Endothelial cell of umbilical vein (primary cell): ENCODE results near the gene BORCS5. TPM values are rescaled to one million over a fixed set of nuclear protein-coding genes. Genes with fewer than 3 reads are reported as not detected.

Source experiments
- BruUV-seq: library from RNA; stranded (reverse); fragments of 400-500 nt; replicated peaks from 2 replicates; lab custom pipeline; 2021; lab: Mats Ljungman, UMichigan
- CTCF ChIA-PET: fragments of 300-600, 350-600 bp; sonication (Branson Sonifier 250); formaldehyde crosslinking; loops from one replicate; lab custom pipeline; 2021; ENCODE audit warnings: antibody characterized with exemption, inconsistent platforms; lab: Charles Lee
- POLR2A ChIA-PET: fragments of 300-600, 350-600 bp; sonication (Branson Sonifier 250); formaldehyde crosslinking; loops from one replicate; lab custom pipeline; 2021; ENCODE audit warnings: antibody characterized with exemption, inconsistent platforms; lab: Charles Lee
- DNase-seq: peaks from one replicate; pipeline ENCODE4 v3.0.0-alpha.2; 2011; ENCODE audit warnings: low read depth, low spot score
- FAIRE-seq: peaks from 2 replicates; lab custom pipeline; 2011; peaks lifted over from hg19 to GRCh38; lab: Jason Lieb, UNC
- H2AFZ ChIP-seq: 2 replicates; pipeline ENCODE4 v1.6.0; 2012; ENCODE audit warnings: low read depth, low read length, control low read depth, inconsistent platforms
- H3K27ac ChIP-seq: 2 replicates; pipeline ENCODE4 v1.5.1; 2011; ENCODE audit warnings: low read depth, mild to moderate bottlenecking, control low read depth, low read length, moderate library complexity; ENCODE audit not compliant: insufficient read depth
- H3K27me3 ChIP-seq, 2 experiments: 2 replicates each; pipeline versions ENCODE4 v1.6.0 to v1.6.1; 2011; ENCODE audit warnings: low read length in 2 of 2, mixed read lengths in 1 of 2; ENCODE audit not compliant: control insufficient read depth in 2 of 2, insufficient read depth in 2 of 2
- H3K36me3 ChIP-seq, 2 experiments: 2 replicates in 1 of 2; 3 replicates in 1 of 2; pipeline ENCODE4 v1.5.1; 2011; ENCODE audit warnings: low read length in 2 of 2, mild to moderate bottlenecking in 1 of 2, moderate library complexity in 1 of 2; ENCODE audit not compliant: control insufficient read depth in 2 of 2, insufficient read depth in 2 of 2; ENCODE audit errors: extremely low read depth in 1 of 2
- H3K4me1 ChIP-seq: 3 replicates; pipeline ENCODE4 v1.5.1; 2011; ENCODE audit warnings: mild to moderate bottlenecking, low read length; ENCODE audit not compliant: control insufficient read depth, insufficient read depth; ENCODE audit errors: extremely low read depth
- H3K4me2 ChIP-seq: 2 replicates; pipeline ENCODE4 v1.6.1; 2011; ENCODE audit warnings: low read length, control low read depth, mixed read lengths; ENCODE audit not compliant: insufficient read depth
- H3K4me3 ChIP-seq, 3 experiments: fragments of 200-600 bp in 1 of 3; sonication (generic), shearing (Covaris generic) in 1 of 3; replicated peaks in 1 of 3; 2 replicates each; pipeline ENCODE4 v1.5.1; 2011 to 2016; ENCODE audit warnings: control low read depth in 3 of 3, low read length in 3 of 3, mild to moderate bottlenecking in 2 of 3, inconsistent platforms in 1 of 3, low read depth in 1 of 3, moderate library complexity in 1 of 3; ENCODE audit not compliant: insufficient read depth in 1 of 3
- H3K79me2 ChIP-seq: 2 replicates; pipeline ENCODE4 v1.6.0; 2012; ENCODE audit warnings: low read length, inconsistent platforms; ENCODE audit not compliant: control insufficient read depth, insufficient read depth
- H3K9ac ChIP-seq: replicated peaks from 2 replicates; pipeline ENCODE3; 2011; ENCODE audit warnings: low read length, control low read depth; ENCODE audit not compliant: insufficient read depth; ENCODE audit errors: extremely low read depth
- H3K9me1 ChIP-seq: replicated peaks from 3 replicates; pipeline ENCODE4 v1.6.0; 2011; ENCODE audit warnings: mild to moderate bottlenecking, low read length; ENCODE audit not compliant: control insufficient read depth, insufficient read depth; ENCODE audit errors: extremely low read depth
- H3K9me3 ChIP-seq: replicated peaks from 2 replicates; pipeline ENCODE4 v1.5.1; 2012; ENCODE audit warnings: low read length, inconsistent platforms; ENCODE audit not compliant: control insufficient read depth, insufficient read depth
- H4K20me1 ChIP-seq: replicated peaks from 2 replicates; pipeline ENCODE3; 2011; ENCODE audit warnings: mild to moderate bottlenecking, low read length; ENCODE audit not compliant: control insufficient read depth, insufficient read depth; ENCODE audit errors: extremely low read depth
- CTCF ChIP-seq, 2 donors: IDR thresholded peaks; 1 replicate in 1 of 2; 2 replicates in 1 of 2; pipeline ENCODE4 v1.5.1; 2011; ENCODE audit warnings: low read length in 2 of 2, mild to moderate bottlenecking in 2 of 2, moderate library complexity in 2 of 2, control low read depth in 1 of 2, inconsistent platforms in 1 of 2, low read depth in 1 of 2; ENCODE audit not compliant: insufficient read depth in 1 of 2; ENCODE audit errors: extremely low read depth in 1 of 2
- EZH2 ChIP-seq: IDR thresholded peaks from 2 replicates; pipeline ENCODE4 v1.6.1; 2012; ENCODE audit warnings: borderline replicate concordance, low read depth, mild to moderate bottlenecking, moderate library complexity, low read length, inconsistent platforms; ENCODE audit not compliant: severe bottlenecking
- FOS ChIP-seq: IDR thresholded peaks from 2 replicates; pipeline ENCODE4 v1.6.1; 2011; ENCODE audit warnings: mild to moderate bottlenecking, low read length, moderate library complexity, borderline replicate concordance; ENCODE audit not compliant: insufficient read depth
- GATA2 ChIP-seq: IDR thresholded peaks from 2 replicates; pipeline ENCODE4 v1.7.0; 2011; ENCODE audit warnings: low read depth, mild to moderate bottlenecking, moderate library complexity, mixed read lengths, low read length; ENCODE audit not compliant: insufficient read length, insufficient read depth
- JUN ChIP-seq: IDR thresholded peaks from 2 replicates; pipeline ENCODE4 v1.6.1; 2011; ENCODE audit warnings: borderline replicate concordance, low read depth; ENCODE audit not compliant: insufficient read length, insufficient read depth
- MYC ChIP-seq: IDR thresholded peaks from one replicate; pipeline ENCODE4 v1.6.1; 2011; ENCODE audit warnings: mild to moderate bottlenecking, low read depth, low read length
- POLR2A ChIP-seq: IDR thresholded peaks from 2 replicates; pipeline ENCODE4 v1.6.1; 2012; ENCODE audit warnings: low read depth, mild to moderate bottlenecking, control low read depth, low read length
- POLR2AphosphoS5 ChIP-seq: IDR thresholded peaks from 2 replicates; pipeline ENCODE4 v1.6.1; 2012; ENCODE audit warnings: low read depth, mild to moderate bottlenecking, control low read depth, low read length, moderate library complexity; ENCODE audit not compliant: insufficient read depth
- dilution Hi-C: fragments of 300-500 bp; cut with MboI; formaldehyde crosslinking; loops from one replicate; pipeline ENCODE4 v1.15.0; 2019; ENCODE audit warnings: low sequenced_read_pairs; ENCODE audit not compliant: extremely low pct_ligation_motif_present
- intact Hi-C: fragments of 100-400 bp; cut with micrococcal nuclease; formaldehyde crosslinking; loops from one replicate; pipeline ENCODE4 v1.10.0; 2022
- polyA plus RNA-seq, 4 experiments: library from polyadenylated mRNA; depleted of rRNA in 3 of 4; stranded (reverse) in 3 of 4; unstranded in 1 of 4; fragments of >200 nt; gene quantifications; 2 replicates each; pipeline versions ENCODE4 v1.2.1 to v1.2.3, GENCODE V29; 2011 to 2012; ENCODE audit warnings: missing spikeins in 1 of 4
- total RNA-seq: library from RNA; stranded (reverse); gene quantifications from 2 replicates; pipeline ENCODE4 v1.2.3, GENCODE V29; 2021
- TF ChIP-seq, protein P1 (sequence below): IDR thresholded peaks from 2 replicates; pipeline ENCODE4 v1.6.1; 2011; ENCODE audit not compliant: insufficient read depth, insufficient read length

The BORCS5 gene
- total and polyA plus RNA-seq, 2 donors (not counting 3 experiments of a cell fraction or from before 2014, with no cell fraction given), result 8.3 to 10.5 TPM

- DNase-seq (peak; percentile 74), FAIRE-seq (no peak)
- TF ChIP-seq MYC, result no peak
- no peak for TF ChIP-seq EZH2
- TF ChIP-seq POLR2A, result no peak
- no peak for TF ChIP-seq JUN
- TF ChIP-seq, protein P1, sequence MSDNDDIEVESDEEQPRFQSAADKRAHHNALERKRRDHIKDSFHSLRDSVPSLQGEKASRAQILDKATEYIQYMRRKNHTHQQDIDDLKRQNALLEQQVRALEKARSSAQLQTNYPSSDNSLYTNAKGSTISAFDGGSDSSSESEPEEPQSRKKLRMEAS, result no peak
- no peak for TF ChIP-seq GATA2
- TF ChIP-seq POLR2AphosphoS5, result no peak
- TF ChIP-seq CTCF (IDR thresholded peaks at IDR 0.05; ENCODE audit: extremely low read depth in 1 of 2, insufficient read depth in 1 of 2, low read depth in 1 of 2, low read length in 2 of 2), result no peak
- TF ChIP-seq FOS, result no peak
- Histone ChIP-seq H3K4me1 (peaks cover 5% of the 10 kb centered on the region), H3K4me3 (no peak overlapping the region), H4K20me1 (no peaks in the 10 kb centered on the region), H2AFZ (no peak overlapping the region), H3K9me3 (no peaks in the 10 kb centered on the region), H3K27me3 (no peaks in the 10 kb centered on the region), H3K27ac (no peak overlapping the region), H3K4me2 (no peak overlapping the region), H3K9ac (no peak overlapping the region), H3K36me3 (peaks cover 0 to 9% of the 10 kb centered on the region in 2 experiments), H3K9me1 (no peaks in the 10 kb centered on the region), H3K79me2 (no peaks in the 10 kb centered on the region)
- CTCF ChIA-PET, result interaction anchor here (0.7 to 1.5 kb wide), 4 partner anchors 8 to 174 kb away, joined by 3 read pairs; no protein-coding TSS in a partner anchor
- intact Hi-C loops (no loop called here), dilution Hi-C loops (no loop called here)
- POLR2A ChIA-PET, result no interaction called here
- BruUV-seq, result no TSS peak
Observed at GRCh38 chr12:12481631-12482030, 124.8 kb downstream of the BORCS5 start.
